PC-9 (cell line): ENCODE results near the gene TUBA4B. TPM values are rescaled to one million over a fixed set of nuclear protein-coding genes. Genes with fewer than 3 reads are reported as not detected.
A peak's percentile ranks its signal among the peaks of the same experiment; 100 is the strongest.

Experiments
- BruUV-seq: library from RNA; stranded (reverse); fragments of 400-500 nt; replicated peaks from 2 replicates; lab custom pipeline; 2021; lab: Mats Ljungman, UMichigan
- CTCF ChIA-PET: fragments of 300-600 bp; sonication (Branson Sonifier 250); formaldehyde crosslinking; loops from one replicate; lab custom pipeline; 2022; ENCODE audit warnings: antibody characterized with exemption; lab: Charles Lee
- POLR2A ChIA-PET: fragments of 300-600 bp; sonication (Branson Sonifier 250); formaldehyde crosslinking; loops from one replicate; lab custom pipeline; 2022; ENCODE audit warnings: antibody characterized with exemption; ENCODE audit not compliant: unreplicated experiment; lab: Charles Lee
- DNase-seq, 2 experiments: peaks; one replicate each; pipeline versions ENCODE4 v3.0.0 to v3.0.0-alpha.2; 2015 to 2022; ENCODE audit warnings: mixed read lengths in 1 of 2
- H2AFZ ChIP-seq: fragments of 200-600 bp; sonication (generic); 2 replicates; pipeline ENCODE4 v1.8.1; 2017; ENCODE audit warnings: antibody characterized with exemption
- H3F3A ChIP-seq: fragments of 200-600 bp; sonication (generic); 2 replicates; pipeline ENCODE4 v1.8.1; 2017; ENCODE audit warnings: antibody characterized with exemption, mild to moderate bottlenecking, low read depth; ENCODE audit not compliant: insufficient read depth
- H3K27ac ChIP-seq: fragments of 200-600 bp; sonication (generic); 2 replicates; pipeline ENCODE4 v1.6.1; 2016; ENCODE audit warnings: mixed run types
- H3K27me3 ChIP-seq: fragments of 200-600 bp; sonication (generic); 2 replicates; pipeline ENCODE4 v1.6.1; 2016; ENCODE audit warnings: low read depth, mixed run types; ENCODE audit not compliant: insufficient read depth
- H3K36me3 ChIP-seq: fragments of 200-600 bp; sonication (generic); 2 replicates; pipeline ENCODE4 v1.6.1; 2016; ENCODE audit warnings: low read depth, mixed run types
- H3K4me1 ChIP-seq: fragments of 200-600 bp; sonication (generic); replicated peaks from 2 replicates; pipeline ENCODE4 v1.6.1; 2016; ENCODE audit warnings: mixed run types; ENCODE audit not compliant: insufficient read depth
- H3K4me2 ChIP-seq: fragments of 200-600 bp; sonication (generic); 2 replicates; pipeline ENCODE4 v1.6.1; 2017; ENCODE audit warnings: mixed run types
- H3K4me3 ChIP-seq: fragments of 200-600 bp; sonication (generic); 2 replicates; pipeline ENCODE4 v1.6.1; 2016; ENCODE audit warnings: mixed run types
- H3K79me2 ChIP-seq: fragments of 200-600 bp; sonication (generic); 2 replicates; pipeline ENCODE4 v1.6.1; 2017; ENCODE audit warnings: low read depth, mixed run types
- H3K9me2 ChIP-seq: fragments of 200-600 bp; sonication (generic); 2 replicates; pipeline ENCODE4 v1.8.1; 2017; ENCODE audit warnings: mild to moderate bottlenecking; ENCODE audit not compliant: insufficient read depth
- H3K9me3 ChIP-seq: fragments of 200-600 bp; sonication (generic); 2 replicates; pipeline ENCODE4 v1.8.1; 2016; ENCODE audit warnings: low read depth; ENCODE audit not compliant: insufficient read depth
- H4K20me1 ChIP-seq: fragments of 200-600 bp; sonication (generic); 2 replicates; pipeline ENCODE4 v1.8.1; 2017; ENCODE audit not compliant: insufficient read depth
- CTCF ChIP-seq: fragments of 200-600 bp; sonication (generic); conservative IDR thresholded peaks from 2 replicates; pipeline ENCODE4 v1.6.1; 2017; ENCODE audit warnings: mixed run types, antibody characterized with exemption, mild to moderate bottlenecking, moderate library complexity
- EZH2 ChIP-seq: fragments of 200-600 bp; sonication (generic); IDR thresholded peaks from 2 replicates; pipeline ENCODE4 v1.8.0; 2017; ENCODE audit warnings: antibody characterized with exemption, low read depth
- intact Hi-C: fragments of 100-400 bp; cut with micrococcal nuclease; formaldehyde crosslinking; loops from one replicate; pipeline ENCODE4 v1.10.0; 2022; ENCODE audit not compliant: unreplicated experiment
- total RNA-seq: library from RNA; stranded (reverse); gene quantifications from 2 replicates; pipeline ENCODE4 v1.2.3, GENCODE V29; 2021

TUBA4B gene
- total RNA-seq, 1 experiment from 2014 or later: not detected

- H3K27ac ChIP-seq: peak overlapping the region; percentile 90
- no peaks in the 10 kb centered on the region for H3K27me3 ChIP-seq
- H3F3A ChIP-seq: peaks cover 16% of the 10 kb centered on the region; the same call in 1 of the 2 replicates
- intact Hi-C loops: loop anchor here (1.0 to 2.0 kb wide), 5 partner anchors 41 to 76 kb away; partner anchors contain the start of genes DNAJB2 and NHEJ1
- H3K4me2 ChIP-seq: peak overlapping the region; percentile 91
- no peaks in the 10 kb centered on the region for H4K20me1 ChIP-seq
- H3K4me3 ChIP-seq: peak overlapping the region; percentile 64
- H3K9me2 ChIP-seq: no peaks in the 10 kb centered on the region
- H2AFZ ChIP-seq: peak overlapping the region; percentile 75
- no peaks in the 10 kb centered on the region for H3K36me3 ChIP-seq
- peaks cover 7% of the 10 kb centered on the region for H3K79me2 ChIP-seq
- no peaks in the 10 kb centered on the region for H3K9me3 ChIP-seq
- ChIA-PET POLR2A (interaction anchor here (0.6 to 1.1 kb wide), 4 partner anchors 10 to 56 kb away, joined by 4 to 17 read pairs (median 6); no protein-coding TSS in a partner anchor), CTCF (interaction anchor here (0.5 kb wide), 1 partner anchor 49 kb away, joined by 7 read pairs; no protein-coding TSS in a partner anchor)
- peaks cover 13% of the 10 kb centered on the region for H3K4me1 ChIP-seq
- peak; percentile 60 to 63 for DNase-seq
- BruUV-seq: TSS peak; percentile 49
- no peak for TF ChIP-seq EZH2
- TF ChIP-seq CTCF: no peak
Observed at GRCh38 chr2:219218217-219218731, 34.8 kb upstream of the TUBA4B start.

- TF ChIP-seq CTCF (no peak), EZH2 (no peak)
- CTCF ChIA-PET: interaction anchor here (0.7 kb wide), 1 partner anchor 42 kb away, joined by 5 read pairs; the partner anchor contains the start of gene CNPPD1
- Histone ChIP-seq H3F3A (peaks cover 16% of the 10 kb centered on the region; the same call in 1 of the 2 replicates), H3K9me2 (no peaks in the 10 kb centered on the region), H4K20me1 (no peaks in the 10 kb centered on the region), H3K4me3 (peak within 1 kb of the TSS; percentile 64), H3K27me3 (no peaks in the 10 kb centered on the region), H3K9me3 (no peaks in the 10 kb centered on the region), H3K79me2 (peaks cover 7% of the 10 kb centered on the region), H3K4me1 (peaks cover 13% of the 10 kb centered on the region), H3K4me2 (peak within 1 kb of the TSS; percentile 91), H3K27ac (peak within 1 kb of the TSS; percentile 90), H3K36me3 (no peaks in the 10 kb centered on the region), H2AFZ (peak within 1 kb of the TSS; percentile 75)
- BruUV-seq: no TSS peak
- peak; percentile 67 to 91 for DNase-seq
- intact Hi-C loops: loop anchor here (1.0 to 2.0 kb wide), 6 partner anchors 10 to 75 kb away; partner anchors contain the start of genes ANKZF1, ATG9A, DNAJB2 and NHEJ1
- POLR2A ChIA-PET: interaction anchor here (0.6 to 0.7 kb wide), 5 partner anchors 21 to 188 kb away, joined by 3 to 12 read pairs (median 4); no protein-coding TSS in a partner anchor
Observed at GRCh38 chr2:219218732-219219701, 34.0 kb upstream of the TUBA4B start, which contains the start of gene ABCB6. Gene ABCB6, minus strand, starts transcription at chr2:219218958. Its CDS starts 285 bp downstream, at chr2:219218673.
